Common myeloid progenitor, CD34-positive (primary cell): ENCODE data around the gene PRKACB.

Experiments
- CTCF ChIA-PET: fragments of 350-600 bp; sonication (Branson Sonifier 250); formaldehyde crosslinking; loops from one replicate; lab custom pipeline; 2021; ENCODE audit warnings: antibody characterized with exemption; lab: Charles Lee
- POLR2A ChIA-PET: fragments of 350-600 bp; sonication (Branson Sonifier 250); formaldehyde crosslinking; loops from one replicate; lab custom pipeline; 2021; ENCODE audit warnings: antibody characterized with exemption; lab: Charles Lee
- DNase-seq, 3 donors: peaks; one replicate each; pipeline versions ENCODE4 v3.0.0 to v3.0.0-alpha.2; 2013
- H3K27ac ChIP-seq, 2 experiments: 1 replicate in 1 of 2; 2 replicates in 1 of 2; pipeline ENCODE4 v1.7.0; 2013; ENCODE audit warnings: inconsistent platforms in 2 of 2, low read length in 2 of 2, mild to moderate bottlenecking in 2 of 2, low read depth in 1 of 2, moderate library complexity in 1 of 2; ENCODE audit not compliant: severe bottlenecking in 2 of 2, insufficient read depth in 1 of 2, poor library complexity in 1 of 2
- H3K27me3 ChIP-seq, 5 experiments: replicated peaks in 2 of 5; 1 replicate in 3 of 5; 2 replicates in 2 of 5; pipeline versions ENCODE4 v1.6.1 to v1.7.0; 2013; ENCODE audit warnings: low read length in 4 of 5, mild to moderate bottlenecking in 2 of 5, moderate library complexity in 2 of 5, inconsistent platforms in 1 of 5; ENCODE audit not compliant: insufficient read depth in 5 of 5, control insufficient read depth in 4 of 5
- H3K36me3 ChIP-seq, 4 experiments: 1 replicate in 2 of 4; 2 replicates in 2 of 4; pipeline versions ENCODE4 v1.6.1 to v1.7.0; 2013; ENCODE audit warnings: low read length in 3 of 4, control low read depth in 1 of 4, mild to moderate bottlenecking in 1 of 4; ENCODE audit not compliant: control insufficient read depth in 4 of 4, insufficient read depth in 4 of 4
- H3K4me1 ChIP-seq, 4 experiments: 1 replicate in 3 of 4; 2 replicates in 1 of 4; pipeline versions ENCODE4 v1.6.1 to v1.7.1; 2013; ENCODE audit warnings: low read length in 3 of 4, mild to moderate bottlenecking in 3 of 4, control low read depth in 1 of 4, inconsistent platforms in 1 of 4, moderate library complexity in 1 of 4; ENCODE audit not compliant: control insufficient read depth in 4 of 4, insufficient read depth in 4 of 4; ENCODE audit errors: control extremely low read depth in 1 of 4
- H3K4me3 ChIP-seq, 7 experiments: 1 replicate in 4 of 7; 2 replicates in 3 of 7; pipeline versions ENCODE4 v1.5.1 to v1.7.0; 2013; ENCODE audit warnings: mild to moderate bottlenecking in 7 of 7, low read length in 6 of 7, moderate library complexity in 6 of 7, inconsistent platforms in 2 of 7, low read depth in 2 of 7, control low read depth in 1 of 7; ENCODE audit not compliant: insufficient read depth in 4 of 7, control insufficient read depth in 1 of 7; ENCODE audit errors: extremely low read depth in 1 of 7
- H3K9me3 ChIP-seq, 5 experiments: 1 replicate in 4 of 5; 2 replicates in 1 of 5; pipeline versions ENCODE4 v1.6.1 to v1.7.1; 2013; ENCODE audit warnings: low read length in 4 of 5, mild to moderate bottlenecking in 2 of 5, inconsistent platforms in 1 of 5, low read depth in 1 of 5, moderate library complexity in 1 of 5; ENCODE audit not compliant: control insufficient read depth in 4 of 5, insufficient read depth in 2 of 5; ENCODE audit errors: control extremely low read depth in 1 of 5
- WGBS: methylation state at CpG from one replicate; pipeline ENCODE4 v1.1.5; 2013; ENCODE audit not compliant: insufficient coverage; 5-methylcytosine and 5-hydroxymethylcytosine counted together

PRKACB gene

DNA sequence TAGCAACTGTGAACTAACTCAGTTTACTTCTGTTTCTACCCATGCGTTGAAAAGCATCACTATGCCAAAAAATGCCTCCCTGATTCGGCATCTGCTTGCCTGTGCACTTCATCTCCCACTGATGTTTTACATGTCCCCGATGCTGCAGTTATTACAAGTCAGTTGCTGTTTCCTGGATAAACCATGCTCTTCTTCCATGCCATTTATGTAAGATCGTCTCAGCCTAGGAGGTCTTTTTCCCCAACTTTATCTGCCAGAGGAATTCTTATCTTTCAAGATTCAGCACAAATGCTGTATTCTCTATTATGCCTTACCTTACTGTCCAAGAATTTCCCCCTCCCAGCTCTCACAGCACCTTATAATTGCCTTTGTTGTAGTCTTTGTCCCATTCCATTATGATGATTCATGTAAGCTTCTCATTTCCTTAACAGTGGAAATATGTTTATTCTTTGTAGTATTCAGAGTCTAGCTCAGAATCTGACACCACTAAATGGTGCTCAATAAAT, 30.0 kb downstream of the PRKACB start:
- 94% methylated on average over 4 of the region's 4 CpGs for WGBS
- no peaks in the 10 kb centered on the region for H3K9me3 ChIP-seq
- H3K27me3 ChIP-seq, result no peaks in the 10 kb centered on the region
- H3K4me1 ChIP-seq, result peaks cover 0 to 15% (median 2%) of the 10 kb centered on the region in 4 experiments
- CTCF ChIA-PET, result no interaction called here
- POLR2A ChIA-PET, result no interaction called here
- no peak overlapping the region for H3K27ac ChIP-seq
- H3K4me3 ChIP-seq, result no peak overlapping the region
- no peak for DNase-seq
- H3K36me3 ChIP-seq, result peaks cover 0 to 6% (median 3%) of the 10 kb centered on the region in 4 experiments

DNA sequence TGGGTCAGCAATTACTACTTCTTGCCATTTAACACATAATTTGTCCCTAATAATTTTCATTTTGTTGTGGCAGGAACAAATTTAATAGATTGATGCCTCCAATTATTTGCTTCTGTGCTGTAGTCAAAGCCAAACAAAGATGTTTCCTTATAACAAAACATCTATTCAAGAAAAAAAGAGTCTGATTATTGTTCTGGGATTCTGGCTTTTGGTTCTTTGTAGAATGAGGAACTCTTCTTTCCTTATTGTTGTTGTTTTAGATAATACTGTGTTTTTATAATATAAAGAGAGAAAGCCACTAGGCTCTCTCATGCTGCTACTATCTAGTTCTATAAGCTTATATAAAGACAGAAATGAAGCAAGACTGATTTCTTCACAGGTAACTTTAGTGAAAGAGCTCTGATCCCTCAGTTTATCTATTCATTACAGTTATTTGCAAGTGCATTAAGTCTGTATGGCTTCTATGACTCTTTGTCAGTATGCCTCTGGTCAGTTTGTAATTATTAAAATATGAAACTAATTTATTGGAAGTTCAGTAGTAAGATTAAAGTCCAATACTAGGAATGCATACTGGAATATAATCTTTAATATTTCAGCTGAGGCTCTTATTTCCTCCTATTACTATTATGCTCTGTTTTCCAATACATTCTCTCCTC, 37.4 kb downstream of the PRKACB start:
- Histone ChIP-seq H3K27ac (peak overlapping the region in 1 of 2 experiments; percentile 1), H3K4me3 (no peak overlapping the region), H3K4me1 (peaks cover 0 to 8% (median 2%) of the 10 kb centered on the region in 4 experiments), H3K36me3 (peaks cover 8 to 32% (median 18%) of the 10 kb centered on the region in 4 experiments), H3K27me3 (no peaks in the 10 kb centered on the region), H3K9me3 (no peaks in the 10 kb centered on the region)
- CTCF ChIA-PET, result interaction anchor here (1.0 to 2.1 kb wide), 8 partner anchors 9 to 544 kb away, joined by 3 to 6 read pairs (median 4); partner anchors contain the start of gene PRKACB
- POLR2A ChIA-PET, result interaction anchor here (0.9 to 1.1 kb wide), 2 partner anchors 19 to 37 kb away, joined by 3 to 4 read pairs; no protein-coding TSS in a partner anchor
- no peak for DNase-seq

DNA sequence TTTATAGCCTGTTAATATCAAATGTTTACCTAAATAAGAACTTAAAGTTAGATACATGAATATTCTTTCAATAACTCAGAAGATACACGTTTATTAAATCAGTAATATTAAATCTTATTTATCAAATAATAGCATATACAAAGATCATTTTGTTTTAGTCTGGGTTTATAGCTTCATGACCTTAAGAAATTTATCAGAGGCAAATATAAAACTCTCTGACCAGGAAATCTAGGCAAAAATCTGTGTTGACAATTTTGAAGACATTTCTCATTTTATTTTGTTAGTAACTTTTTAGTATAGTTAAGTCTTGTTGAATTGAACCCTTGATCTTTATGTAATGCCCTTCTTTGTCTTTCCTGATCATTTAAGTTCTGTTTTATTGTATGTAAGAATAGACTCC, 46.4 kb downstream of the PRKACB start:
- no peaks in the 10 kb centered on the region for H3K27me3 ChIP-seq
- H3K9me3 ChIP-seq, result peaks cover 15 to 46% (median 20%) of the 10 kb centered on the region in 5 experiments
- no peak overlapping the region for H3K27ac ChIP-seq
- no peaks in the 10 kb centered on the region for H3K4me1 ChIP-seq
- peaks cover 45 to 90% (median 69%) of the 10 kb centered on the region in 4 experiments for H3K36me3 ChIP-seq
- no peak for DNase-seq
- WGBS, result no CpG with 5 or more reads among the region's 1 CpG
- ChIA-PET POLR2A (no interaction called here), CTCF (interaction anchor here (0.7 to 1.6 kb wide), 4 partner anchors 9 to 98 kb away, joined by 3 to 4 read pairs (median 4); partner anchors contain the start of gene PRKACB)
- no peak overlapping the region for H3K4me3 ChIP-seq

DNA sequence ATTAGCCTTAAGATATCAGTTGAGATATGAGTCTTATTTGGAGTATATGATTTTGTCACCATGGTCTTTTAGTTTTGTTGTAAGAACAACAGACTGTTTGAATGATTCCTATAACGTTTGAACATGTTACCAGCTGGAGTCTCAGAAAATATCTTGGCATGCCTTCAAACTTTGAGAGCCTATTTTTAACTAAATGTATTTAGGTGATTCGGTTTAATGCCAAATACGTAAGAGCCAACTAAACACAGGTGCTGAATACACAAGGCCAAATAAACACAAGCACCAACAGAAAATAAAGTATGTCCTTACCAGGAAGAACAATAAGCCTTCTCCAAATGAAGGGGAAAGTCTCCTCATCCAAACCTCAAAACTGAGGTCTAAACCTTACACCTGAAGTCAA, 48.6 kb downstream of the PRKACB start:
- H3K4me3 ChIP-seq, result no peak overlapping the region
- H3K4me1 ChIP-seq, result no peaks in the 10 kb centered on the region
- H3K27me3 ChIP-seq, result no peaks in the 10 kb centered on the region
- ChIA-PET CTCF (no interaction called here), POLR2A (no interaction called here)
- 86% methylated on average over 1 of the region's 3 CpGs for WGBS
- no peak for DNase-seq
- peaks cover 15 to 46% (median 20%) of the 10 kb centered on the region in 5 experiments for H3K9me3 ChIP-seq
- H3K27ac ChIP-seq, result no peak overlapping the region
- peaks cover 52 to 86% (median 61%) of the 10 kb centered on the region in 4 experiments for H3K36me3 ChIP-seq

DNA sequence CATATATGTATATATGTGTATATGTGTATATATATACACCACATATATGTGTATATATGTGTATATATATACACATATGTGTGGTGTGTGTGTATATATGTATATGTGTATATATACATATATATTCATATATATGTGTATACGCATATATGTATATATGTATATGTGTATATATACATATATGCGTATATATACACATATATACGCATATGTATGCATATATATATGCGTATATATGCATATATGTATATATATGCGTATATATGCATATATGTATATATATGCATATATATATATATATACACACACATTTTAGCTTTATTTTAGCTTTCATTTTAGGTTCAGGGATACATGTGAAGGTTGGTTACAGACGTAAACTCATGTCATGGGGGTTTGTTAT, 54.8 kb downstream of the PRKACB start:
- WGBS, result no CpG with 5 or more reads among the region's 6 CpGs
- no peaks in the 10 kb centered on the region for H3K27me3 ChIP-seq
- H3K9me3 ChIP-seq, result peaks cover 0 to 10% (median 5%) of the 10 kb centered on the region in 5 experiments
- DNase-seq, result no peak
- no peak overlapping the region for H3K27ac ChIP-seq
- H3K36me3 ChIP-seq, result peaks cover 41 to 66% (median 47%) of the 10 kb centered on the region in 4 experiments
- POLR2A ChIA-PET, result no interaction called here
- CTCF ChIA-PET, result interaction anchor here (0.9 to 1.1 kb wide), 4 partner anchors 8 to 50 kb away, joined by 3 to 4 read pairs (median 4); no protein-coding TSS in a partner anchor
- H3K4me1 ChIP-seq, result peaks cover 2 to 28% (median 4%) of the 10 kb centered on the region in 4 experiments
- no peak overlapping the region for H3K4me3 ChIP-seq

DNA sequence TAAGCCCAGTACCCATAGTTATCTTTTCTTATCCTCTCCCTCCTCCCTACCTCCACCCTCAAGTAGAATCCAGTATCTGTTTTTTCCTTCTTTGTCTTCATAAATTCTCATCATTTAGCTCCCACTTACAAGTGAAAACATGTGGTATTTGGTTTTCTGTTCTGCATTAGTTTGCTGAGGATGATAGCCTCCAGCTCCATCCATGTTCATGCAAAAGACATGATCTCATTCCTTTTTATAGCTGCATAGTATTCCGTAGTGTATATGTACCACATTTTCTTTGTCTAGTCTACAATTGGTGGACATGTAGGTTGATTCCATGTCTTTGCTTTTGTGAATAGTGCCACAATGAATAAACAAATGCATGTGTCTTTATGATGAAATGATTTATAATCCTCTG, 55.2 kb downstream of the PRKACB start:
- no peaks in the 10 kb centered on the region for H3K27me3 ChIP-seq
- H3K27ac ChIP-seq, result no peak overlapping the region
- H3K4me1 ChIP-seq, result peaks cover 2 to 28% (median 4%) of the 10 kb centered on the region in 4 experiments
- H3K4me3 ChIP-seq, result no peak overlapping the region
- H3K9me3 ChIP-seq, result peaks cover 0 to 6% (median 4%) of the 10 kb centered on the region in 5 experiments
- H3K36me3 ChIP-seq, result peaks cover 39 to 65% (median 45%) of the 10 kb centered on the region in 4 experiments
- ChIA-PET POLR2A (no interaction called here), CTCF (interaction anchor here (0.9 to 1.1 kb wide), 4 partner anchors 8 to 51 kb away, joined by 3 to 4 read pairs (median 4); no protein-coding TSS in a partner anchor)
- no CpG with 5 or more reads among the region's 1 CpG for WGBS
- no peak for DNase-seq

DNA sequence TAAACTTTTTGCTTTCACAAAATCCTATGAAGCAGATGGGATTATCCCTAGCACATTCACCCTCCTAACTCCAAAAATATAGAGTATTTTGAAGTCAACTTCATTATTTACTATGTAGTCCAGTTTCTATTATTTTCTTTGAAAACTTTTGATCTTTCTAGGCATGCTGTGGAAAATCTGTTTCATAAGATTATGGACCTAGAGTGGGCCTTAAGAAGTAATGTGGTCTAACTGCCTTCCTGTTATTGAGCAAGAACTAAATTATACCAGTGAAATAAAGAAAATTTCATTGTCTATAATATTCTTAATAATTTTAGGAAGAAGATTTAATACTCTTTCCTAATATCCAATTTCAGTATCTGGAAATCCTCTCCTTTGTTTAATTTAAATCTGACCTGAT, 58.1 kb downstream of the PRKACB start:
- Histone ChIP-seq H3K27ac (peak overlapping the region; percentile 25 to 78), H3K4me3 (peak overlapping the region in 2 of 7 experiments; percentile 15 to 20), H3K9me3 (peaks cover 0 to 5% (median 3%) of the 10 kb centered on the region in 5 experiments), H3K27me3 (no peaks in the 10 kb centered on the region), H3K36me3 (peaks cover 26 to 65% (median 41%) of the 10 kb centered on the region in 4 experiments), H3K4me1 (peaks cover 2 to 28% (median 4%) of the 10 kb centered on the region in 4 experiments)
- peak; percentile 17 to 79 (median 64) for DNase-seq
- ChIA-PET CTCF (no interaction called here), POLR2A (no interaction called here)
